Transverse colon (tissue), 4 donors: ENCODE measurements around the gene TIGAR. TPM values are rescaled to one million over a fixed set of nuclear protein-coding genes. Genes with fewer than 3 reads are reported as not detected.

ENCODE experiments used
- DNase-seq: peaks from one replicate; pipeline ENCODE4 v3.0.0-alpha.2; 2019
- H3K27ac ChIP-seq, 4 donors: fragments of 200-600 bp; sonication (generic); 2 replicates each; pipeline ENCODE4 v1.5.1; 2016 to 2018; ENCODE audit warnings: inconsistent platforms in 4 of 4
- H3K27me3 ChIP-seq: fragments of 200-600 bp; sonication (generic); 2 replicates; pipeline ENCODE4 v1.5.1; 2017; ENCODE audit warnings: inconsistent platforms
- H3K36me3 ChIP-seq, 4 donors: fragments of 200-600 bp; sonication (generic); 2 replicates each; pipeline ENCODE4 v1.5.1; 2017 to 2019; ENCODE audit warnings: inconsistent platforms in 4 of 4
- H3K4me1 ChIP-seq, 4 donors: fragments of 200-600 bp; sonication (generic); 2 replicates each; pipeline ENCODE4 v1.5.1; 2017 to 2020; ENCODE audit warnings: inconsistent platforms in 4 of 4
- H3K4me3 ChIP-seq, 4 donors: fragments of 200-600 bp; sonication (generic); 1 replicate in 1 of 4; 2 replicates in 3 of 4; pipeline versions ENCODE4 v1.5.1 to v1.6.1; 2017 to 2019; ENCODE audit warnings: inconsistent platforms in 4 of 4
- H3K9me3 ChIP-seq, 2 donors: fragments of 200-600 bp; sonication (generic); 2 replicates each; pipeline ENCODE4 v1.5.1; 2017 to 2019; ENCODE audit warnings: inconsistent platforms in 2 of 2
- CTCF ChIP-seq, 5 experiments: fragments of 200-600 bp in 3 of 5; fragments of 450-650 bp in 2 of 5; sonication (generic) in 3 of 5; IDR thresholded peaks; 1 replicate in 2 of 5; 2 replicates in 3 of 5; pipeline ENCODE4 v1.5.1; 2016 to 2017; ENCODE audit warnings: antibody characterized with exemption in 5 of 5, inconsistent platforms in 3 of 5, mild to moderate bottlenecking in 2 of 5, moderate library complexity in 1 of 5
- EP300 ChIP-seq: sonication (generic); formaldehyde crosslinking; IDR thresholded peaks from one replicate; pipeline ENCODE4 v1.6.1; 2017; ENCODE audit warnings: antibody characterized with exemption, low read depth
- POLR2A ChIP-seq: fragments of 450-650 bp; IDR thresholded peaks from one replicate; pipeline ENCODE4 v1.6.1; 2016; ENCODE audit warnings: antibody characterized with exemption, mild to moderate bottlenecking, moderate library complexity
- POLR2AphosphoS5 ChIP-seq, 3 donors: sonication (generic); formaldehyde crosslinking; IDR thresholded peaks; one replicate each; pipeline ENCODE4 v1.6.1; 2016; ENCODE audit warnings: antibody characterized with exemption in 3 of 3
- WGBS, 2 donors: methylation state at CpG; one replicate each; pipeline ENCODE4 v1.1.5; 2018; ENCODE audit warnings: low coverage in 1 of 2; 5-methylcytosine and 5-hydroxymethylcytosine counted together
- in situ Hi-C, 4 donors: fragments of 200-750 bp; cut with MboI; loops; one replicate each; pipeline versions ENCODE4 v1.15.0 to v1.15.1; 2017; ENCODE audit warnings: low sequenced_read_pairs in 3 of 4, low pct_ligation_motif_present in 1 of 4, low pct_unique_long_range_greater_than_20kb in 1 of 4
- intact Hi-C: fragments of 100-400 bp; cut with DNase I; formaldehyde crosslinking; loops from one replicate; pipeline ENCODE4 v1.15.1; 2023; ENCODE audit warnings: low total_unique reads
- total RNA-seq, 4 donors: library from RNA; depleted of rRNA; stranded (reverse); fragments of >200 nt; gene quantifications; one replicate each; pipeline ENCODE4 v1.1.0, GENCODE V29; 2016

Gene TIGAR
- total RNA-seq, 4 donors from 2014 or later = 2.6 to 26.6 (median 4.4) TPM

GRCh38 chr12:4388662-4389061 lies 67.6 kb downstream of the TIGAR start:
- H3K4me1 ChIP-seq = no peaks in the 10 kb centered on the region
- WGBS, 2 donors = 51% methylated on average over 2 of the region's 2 CpGs; no CpG with 5 or more reads in 1 of the 2 donors
- in situ Hi-C loops = no loop called here
- TF ChIP-seq POLR2AphosphoS5 (IDR thresholded peaks at IDR 0.05) (no peak), CTCF (IDR thresholded peaks at IDR 0.05) (no peak), POLR2A (no peak), EP300 (no peak)
- no peaks in the 10 kb centered on the region for H3K27me3 ChIP-seq
- intact Hi-C loops = no loop called here
- H3K4me3 ChIP-seq = no peak overlapping the region
- no peak overlapping the region for H3K27ac ChIP-seq
- H3K9me3 ChIP-seq = no peaks in the 10 kb centered on the region
- DNase-seq = no peak
- H3K36me3 ChIP-seq = no peaks in the 10 kb centered on the region

DNA sequence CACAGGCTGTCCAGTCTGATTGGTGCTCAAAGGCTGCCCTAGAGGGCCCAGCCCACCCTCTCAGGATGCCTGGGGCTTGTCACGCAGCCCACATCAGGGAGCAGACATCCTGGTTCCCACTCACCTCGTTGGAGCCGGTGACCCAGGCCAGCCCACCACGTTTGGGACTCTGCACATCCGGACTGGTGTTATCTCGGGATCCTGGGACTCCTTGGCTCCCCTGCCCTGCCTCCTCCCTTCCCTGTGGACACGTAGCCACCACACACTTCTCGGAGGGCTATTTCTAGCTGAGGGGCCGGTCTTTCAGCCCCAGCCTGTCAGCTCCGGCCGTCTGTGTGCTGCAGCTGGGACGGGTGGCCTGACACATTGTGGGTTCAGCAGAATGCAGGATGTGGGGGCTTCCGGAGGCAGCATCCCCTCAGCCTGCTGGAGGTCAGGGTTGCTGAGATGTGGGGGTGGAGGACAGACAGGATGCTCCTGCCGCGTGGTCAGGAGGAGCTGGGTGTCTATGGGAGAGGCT lies 71.3 kb downstream of the TIGAR start:
- no peak for DNase-seq
- intact Hi-C loops = no loop called here
- H3K36me3 ChIP-seq = no peaks in the 10 kb centered on the region
- no peaks in the 10 kb centered on the region for H3K27me3 ChIP-seq
- H3K4me3 ChIP-seq = no peak overlapping the region
- TF ChIP-seq CTCF (IDR thresholded peaks at IDR 0.05) (no peak), EP300 (no peak), POLR2A (no peak), POLR2AphosphoS5 (IDR thresholded peaks at IDR 0.05) (no peak)
- in situ Hi-C loops = no loop called here
- no peak overlapping the region for H3K27ac ChIP-seq
- H3K4me1 ChIP-seq = no peaks in the 10 kb centered on the region
- WGBS, 2 donors = 57% methylated on average over 11 of the region's 15 CpGs; no CpG with 5 or more reads in 1 of the 2 donors
- H3K9me3 ChIP-seq = no peaks in the 10 kb centered on the region

- H3K9me3 ChIP-seq = no peaks in the 10 kb centered on the region
- in situ Hi-C loops (no loop called here), intact Hi-C loops (no loop called here)
- TF ChIP-seq EP300 = no peak
- H3K4me1 ChIP-seq = no peaks in the 10 kb centered on the region
- no peaks in the 10 kb centered on the region for H3K27me3 ChIP-seq
- DNase-seq = no peak
- H3K4me3 ChIP-seq = no peak overlapping the region
- H3K36me3 ChIP-seq = no peaks in the 10 kb centered on the region
- WGBS, 2 donors = 78 to 100% methylated on average over 1 to 5 of the region's 5 CpGs
- no peak overlapping the region for H3K27ac ChIP-seq
These were observed 72.2 kb downstream of the TIGAR start for GRCh38 chr12:4393211-4393610.

- Histone ChIP-seq H3K36me3 (no peaks in the 10 kb centered on the region), H3K4me1 (no peaks in the 10 kb centered on the region), H3K27me3 (peaks cover 6% of the 10 kb centered on the region), H3K27ac (no peak overlapping the region), H3K9me3 (no peaks in the 10 kb centered on the region), H3K4me3 (no peak overlapping the region)
- 73 to 80% methylated on average over 1 to 2 of the region's 2 CpGs for WGBS, 2 donors
- TF ChIP-seq POLR2A (no peak), EP300 (no peak), CTCF (IDR thresholded peaks at IDR 0.05) (no peak), POLR2AphosphoS5 (IDR thresholded peaks at IDR 0.05) (no peak)
- intact Hi-C loops = no loop called here
- in situ Hi-C loops = no loop called here
- no peak for DNase-seq
These were observed 74.8 kb downstream of the TIGAR start for GRCh38 chr12:4395818-4396217.

GRCh38 chr12:4401117-4401516 lies 80.1 kb downstream of the TIGAR start:
- 78 to 82% methylated on average over 3 of the region's 3 CpGs for WGBS, 2 donors
- Histone ChIP-seq H3K27ac (no peak overlapping the region), H3K9me3 (no peaks in the 10 kb centered on the region), H3K27me3 (peaks cover 6% of the 10 kb centered on the region), H3K4me3 (no peak overlapping the region), H3K4me1 (no peaks in the 10 kb centered on the region), H3K36me3 (no peaks in the 10 kb centered on the region)
- intact Hi-C loops (no loop called here), in situ Hi-C loops (no loop called here)
- TF ChIP-seq POLR2A (no peak), EP300 (no peak), CTCF (IDR thresholded peaks at IDR 0.05) (no peak), POLR2AphosphoS5 (IDR thresholded peaks at IDR 0.05) (no peak)
- DNase-seq = no peak
